H1 (cell line): ENCODE measurements around the gene PEX26. TPM values are rescaled to one million over a fixed set of nuclear protein-coding genes. Genes with fewer than 3 reads are reported as not detected.

Source experiments
- CTCF ChIA-PET: fragments of 300-600 bp; sonication (Branson Sonifier 250); formaldehyde crosslinking; loops from one replicate; lab custom pipeline; 2021; ENCODE audit not compliant: partially characterized antibody; lab: Charles Lee
- POLR2A ChIA-PET: fragments of 300-600 bp; sonication (Branson Sonifier 250); formaldehyde crosslinking; loops from one replicate; lab custom pipeline; 2021; ENCODE audit warnings: inconsistent platforms; ENCODE audit not compliant: partially characterized antibody; lab: Charles Lee
- DNase-seq, 2 experiments: peaks; one replicate each; pipeline versions ENCODE4 v3.0.0 to v3.0.0-alpha.2; 2010 to 2022; ENCODE audit warnings: low spot score in 2 of 2, low read depth in 1 of 2, mixed read lengths in 1 of 2
- FAIRE-seq: peaks from 2 replicates; lab custom pipeline; 2011; peaks lifted over from hg19 to GRCh38; lab: Jason Lieb, UNC
- H2AFZ ChIP-seq: 2 replicates; pipeline ENCODE4 v1.8.1; 2012; ENCODE audit warnings: low read length, inconsistent platforms
- H2AK5ac ChIP-seq: 2 replicates; pipeline ENCODE4 v1.6.1; 2013; ENCODE audit warnings: low read depth, low read length
- H2BK120ac ChIP-seq: replicated peaks from 2 replicates; pipeline ENCODE3; 2013; ENCODE audit warnings: low read depth, low read length, inconsistent platforms
- H2BK12ac ChIP-seq: 2 replicates; pipeline ENCODE4 v1.6.1; 2013; ENCODE audit warnings: low read depth, low read length
- H2BK15ac ChIP-seq: 2 replicates; pipeline ENCODE4 v1.6.1; 2013; ENCODE audit warnings: low read length
- H2BK20ac ChIP-seq: 2 replicates; pipeline ENCODE4 v1.6.1; 2013; ENCODE audit warnings: low read length
- H2BK5ac ChIP-seq: 2 replicates; pipeline ENCODE4 v1.6.1; 2013; ENCODE audit warnings: low read depth, low read length
- H3K14ac ChIP-seq: 2 replicates; pipeline ENCODE4 v1.6.1; 2013; ENCODE audit warnings: inconsistent platforms; ENCODE audit not compliant: insufficient read length
- H3K18ac ChIP-seq: 2 replicates; pipeline ENCODE4 v1.6.1; 2013; ENCODE audit warnings: low read length; ENCODE audit errors: extremely low read depth
- H3K23ac ChIP-seq: 2 replicates; pipeline ENCODE4 v1.6.1; 2013; ENCODE audit warnings: inconsistent platforms; ENCODE audit not compliant: insufficient read length
- H3K23me2 ChIP-seq: 2 replicates; pipeline ENCODE4 v1.6.1; 2013; ENCODE audit warnings: low read depth, low read length
- H3K27ac ChIP-seq: 2 replicates; pipeline ENCODE4 v1.6.1; 2011; ENCODE audit warnings: low read depth, low read length, inconsistent platforms
- H3K27me3 ChIP-seq, 4 experiments: replicated peaks in 1 of 4; 1 replicate in 1 of 4; 2 replicates in 3 of 4; pipeline versions ENCODE4 v1.6.1 to v1.8.1; 2011 to 2013; ENCODE audit warnings: low read length in 3 of 4, mild to moderate bottlenecking in 3 of 4, inconsistent platforms in 2 of 4, mixed read lengths in 2 of 4, moderate library complexity in 1 of 4; ENCODE audit not compliant: control insufficient read depth in 3 of 4, insufficient read depth in 3 of 4; ENCODE audit errors: extremely low read depth in 1 of 4
- H3K36me3 ChIP-seq, 4 experiments: 2 replicates each; pipeline versions ENCODE4 v1.6.1 to v1.8.1; 2011 to 2013; ENCODE audit warnings: mild to moderate bottlenecking in 4 of 4, low read length in 3 of 4, moderate library complexity in 2 of 4, control low read depth in 1 of 4, inconsistent platforms in 1 of 4; ENCODE audit not compliant: insufficient read depth in 4 of 4, control insufficient read depth in 2 of 4
- H3K4ac ChIP-seq: replicated peaks from 2 replicates; pipeline ENCODE3; 2013; ENCODE audit warnings: low read length, low read depth, mixed read lengths, inconsistent platforms; ENCODE audit not compliant: insufficient read length
- H3K4me1 ChIP-seq, 4 experiments: replicated peaks in 1 of 4; 1 replicate in 1 of 4; 2 replicates in 3 of 4; pipeline versions ENCODE4 v1.6.1 to v1.8.1; 2011 to 2013; ENCODE audit warnings: low read length in 3 of 4, inconsistent platforms in 2 of 4, mixed read lengths in 1 of 4; ENCODE audit not compliant: insufficient read depth in 4 of 4, control insufficient read depth in 3 of 4
- H3K4me2 ChIP-seq, 2 experiments: 2 replicates each; pipeline versions ENCODE4 v1.6.1 to v1.8.1; 2011 to 2013; ENCODE audit warnings: low read depth in 2 of 2, low read length in 2 of 2, control low read depth in 1 of 2, inconsistent platforms in 1 of 2, mild to moderate bottlenecking in 1 of 2; ENCODE audit not compliant: insufficient read depth in 1 of 2
- H3K4me3 ChIP-seq, 4 experiments: fragments of 200-600, 300-600 bp in 1 of 4; sonication (generic), shearing (Covaris generic), sonication (Bioruptor Twin) in 1 of 4; 2 replicates each; pipeline versions ENCODE4 v1.5.1 to v1.8.1; 2011 to 2016; ENCODE audit warnings: low read length in 4 of 4, low read depth in 3 of 4, control low read depth in 2 of 4, inconsistent platforms in 2 of 4, mild to moderate bottlenecking in 2 of 4, mixed read lengths in 1 of 4, moderate library complexity in 1 of 4; ENCODE audit not compliant: insufficient read depth in 2 of 4; ENCODE audit errors: extremely low read depth in 1 of 4
- H3K56ac ChIP-seq: replicated peaks from 2 replicates; pipeline ENCODE3; 2013; ENCODE audit warnings: low read depth, mild to moderate bottlenecking, mixed read lengths, low read length, inconsistent platforms; ENCODE audit not compliant: insufficient read length
- H3K79me1 ChIP-seq: 2 replicates; pipeline ENCODE4 v1.6.1; 2013; ENCODE audit warnings: low read depth, low read length, control low read depth
- H3K79me2 ChIP-seq, 2 experiments: 2 replicates each; pipeline versions ENCODE4 v1.6.1 to v1.8.1; 2012 to 2013; ENCODE audit warnings: low read length in 2 of 2, mild to moderate bottlenecking in 2 of 2, inconsistent platforms in 1 of 2; ENCODE audit not compliant: insufficient read depth in 2 of 2, control insufficient read depth in 1 of 2
- H3K9ac ChIP-seq, 4 experiments: replicated peaks in 1 of 4; 1 replicate in 1 of 4; 2 replicates in 3 of 4; pipeline versions ENCODE4 v1.6.1 to v1.8.1; 2011 to 2013; ENCODE audit warnings: low read depth in 3 of 4, low read length in 3 of 4, control low read depth in 2 of 4, mild to moderate bottlenecking in 2 of 4, moderate library complexity in 2 of 4, inconsistent platforms in 1 of 4; ENCODE audit errors: extremely low read depth in 1 of 4
- H3K9me3 ChIP-seq, 2 experiments: 2 replicates each; pipeline versions ENCODE4 v1.6.1 to v1.8.1; 2012 to 2013; ENCODE audit warnings: mild to moderate bottlenecking in 2 of 2, moderate library complexity in 2 of 2, control low read depth in 1 of 2, inconsistent platforms in 1 of 2, low read depth in 1 of 2, low read length in 1 of 2, mixed read lengths in 1 of 2; ENCODE audit not compliant: insufficient read depth in 2 of 2
- H4K20me1 ChIP-seq, 2 experiments: replicated peaks in 1 of 2; 2 replicates each; pipeline versions ENCODE3 to v1.8.1; 2011 to 2013; ENCODE audit warnings: inconsistent platforms in 2 of 2, low read length in 2 of 2, mild to moderate bottlenecking in 1 of 2; ENCODE audit not compliant: insufficient read depth in 2 of 2, control insufficient read depth in 1 of 2
- H4K5ac ChIP-seq: 2 replicates; pipeline ENCODE4 v1.6.1; 2013; ENCODE audit warnings: low read length, low read depth, mixed read lengths, inconsistent platforms; ENCODE audit not compliant: insufficient read length
- H4K8ac ChIP-seq: 2 replicates; pipeline ENCODE4 v1.8.0; 2013; ENCODE audit warnings: mild to moderate bottlenecking, moderate library complexity, low read length, inconsistent platforms; ENCODE audit not compliant: insufficient read depth; ENCODE audit errors: extremely low read depth
- H4K91ac ChIP-seq: replicated peaks from 2 replicates; pipeline ENCODE3; 2013; ENCODE audit warnings: low read length, mixed read lengths, inconsistent platforms; ENCODE audit not compliant: insufficient read length
- ASH2L ChIP-seq: fragments of 200-600, 300-600 bp; sonication (generic); IDR thresholded peaks from one replicate; pipeline ENCODE4 v1.7.1; 2017; ENCODE audit warnings: low read length
- BACH1 ChIP-seq: IDR thresholded peaks from 2 replicates; pipeline ENCODE4 v1.6.1; 2012; ENCODE audit warnings: low read length, improper control_type of control experiment
- CBX8 ChIP-seq: fragments of 300-800, 300-1000 bp; sonication (generic); IDR thresholded peaks from 2 replicates; pipeline ENCODE4 v1.7.1; 2016; ENCODE audit warnings: low read depth, low read length, borderline replicate concordance
- EP300 ChIP-seq, 2 experiments: IDR thresholded peaks; 1 replicate in 1 of 2; 2 replicates in 1 of 2; pipeline ENCODE4 v1.6.1; 2011 to 2012; ENCODE audit warnings: low read depth in 2 of 2, low read length in 2 of 2, mild to moderate bottlenecking in 2 of 2, borderline replicate concordance in 1 of 2, inconsistent platforms in 1 of 2, moderate library complexity in 1 of 2
- GTF2F1 ChIP-seq: IDR thresholded peaks from 2 replicates; pipeline ENCODE4 v1.6.1; 2012; ENCODE audit warnings: low read depth, low read length, improper control_type of control experiment, borderline replicate concordance
- KDM5A ChIP-seq: fragments of 200-600 bp; IDR thresholded peaks from 2 replicates; pipeline ENCODE4 v1.7.1; 2012; ENCODE audit warnings: mild to moderate bottlenecking, low read length, inconsistent platforms, mixed read lengths
- NRF1 ChIP-seq: IDR thresholded peaks from 2 replicates; pipeline ENCODE4 v1.6.1; 2011; ENCODE audit warnings: mild to moderate bottlenecking, low read depth, low read length, improper control_type of control experiment
- RNF2 ChIP-seq: fragments of 200-900, 300-1000 bp; sonication (generic); IDR thresholded peaks from 2 replicates; pipeline ENCODE4 v1.7.1; 2016; ENCODE audit warnings: borderline replicate concordance, low read depth, mild to moderate bottlenecking, antibody characterized with exemption, low read length; ENCODE audit not compliant: poor library complexity, severe bottlenecking; ENCODE audit errors: missing control alignments
- SUZ12 ChIP-seq: fragments of 200-600 bp; sonication (generic); IDR thresholded peaks from 2 replicates; pipeline ENCODE4 v1.6.1; 2012; ENCODE audit warnings: mild to moderate bottlenecking, inconsistent platforms, low read length, moderate library complexity, mixed read lengths
- TAF7 ChIP-seq: optimal IDR thresholded peaks from 2 replicates; pipeline ENCODE3; 2011; ENCODE audit warnings: low read depth, mild to moderate bottlenecking, inconsistent platforms, low read length, moderate library complexity, borderline replicate concordance
- TBP ChIP-seq: IDR thresholded peaks from 2 replicates; pipeline ENCODE4 v1.6.1; 2011; ENCODE audit warnings: low read depth, low read length, improper control_type of control experiment
- TCF12 ChIP-seq: IDR thresholded peaks from 2 replicates; pipeline ENCODE4 v1.6.1; 2011; ENCODE audit warnings: low read depth, mild to moderate bottlenecking, low read length
- ZNF274 ChIP-seq: IDR thresholded peaks from 2 replicates; pipeline ENCODE4 v1.7.0; 2012; ENCODE audit warnings: low read length, borderline replicate concordance; ENCODE audit errors: extremely low read depth
- WGBS, 2 experiments: shearing (Covaris generic) in 1 of 2; methylation state at CpG; one replicate each; pipeline versions ENCODE4 v1.1.6 to v1.1.7; 2013 to 2015; ENCODE audit warnings: low lambda C conversion rate in 2 of 2, mixed read lengths in 2 of 2, inconsistent platforms in 1 of 2, low coverage in 1 of 2, missing lambda C conversion rate in 1 of 2; ENCODE audit not compliant: insufficient replicate concordance in 2 of 2, insufficient coverage in 1 of 2, insufficient read length in 1 of 2; ENCODE audit errors: extremely low coverage in 1 of 2, missing lambda C conversion rate in 1 of 2; 5-methylcytosine and 5-hydroxymethylcytosine counted together
- polyA plus RNA-seq, 7 experiments: library from polyadenylated mRNA; depleted of rRNA in 3 of 7; stranded (reverse) in 5 of 7; unstranded in 2 of 7; fragments of >200 nt in 5 of 7; fragments of 200-250 nt in 2 of 7; gene quantifications; 1 replicate in 5 of 7; 2 replicates in 1 of 7; 4 replicates in 1 of 7; pipeline versions ENCODE4 v1.2.1 to v1.2.3, GENCODE V29; 2011 to 2013; ENCODE audit warnings: missing spikeins in 2 of 7, mixed read lengths in 2 of 7
- total RNA-seq: library from RNA; stranded (reverse); fragmentation: NEBNext Ultra II Directional; extraction: Animal tissue kit (Norgen Biotek cat#: 25700); gene quantifications from 2 replicates; pipeline ENCODE4 v1.2.1, GENCODE V29; 2021

Gene PEX26
- total and polyA plus RNA-seq, 2 of the 8 experiments (the other 6 are each of a cell fraction or from before 2014, with no cell fraction given) = 33.1 to 49.0 TPM

DNA sequence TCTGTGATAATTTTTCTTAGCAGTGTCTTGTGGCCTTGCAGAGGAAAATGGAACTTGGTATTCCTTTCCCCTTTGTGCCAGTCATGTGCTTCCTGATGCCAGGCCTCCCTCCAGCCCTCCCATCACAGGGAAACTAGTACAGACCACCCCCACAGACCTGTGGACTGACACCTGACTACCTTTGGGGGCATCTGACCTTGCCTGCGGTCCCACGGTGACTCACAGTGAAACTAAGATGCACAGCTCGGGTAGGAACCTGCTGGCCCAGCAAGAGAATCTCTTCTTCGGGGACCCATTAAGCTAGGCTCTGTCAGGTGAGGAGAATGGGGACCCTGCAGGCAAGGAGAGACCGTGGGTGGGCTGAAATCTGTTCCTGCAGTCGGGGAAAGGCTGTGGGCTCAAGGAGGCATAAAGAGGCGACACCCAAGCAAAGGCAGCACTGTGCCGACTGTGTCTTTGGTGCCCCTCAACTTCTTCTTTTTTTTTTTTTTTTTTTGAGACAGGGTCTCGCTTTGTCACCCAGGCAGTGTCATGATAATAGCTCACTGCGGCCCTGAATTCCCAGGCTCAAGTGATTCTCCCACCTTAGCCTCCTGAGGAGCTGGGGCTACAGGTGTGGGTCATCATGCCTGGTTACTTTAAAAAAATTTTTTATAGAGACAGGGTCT is 20.8 kb upstream of the PEX26 start:
- ChIA-PET POLR2A (no interaction called here), CTCF (interaction anchor here (0.6 to 3.4 kb wide), 7 partner anchors 8 to 227 kb away, joined by 3 to 20 read pairs (median 3); partner anchors contain the start of gene PEX26)
- Histone ChIP-seq H2BK5ac (no peak overlapping the region), H3K9me3 (0 out of 4 replicates have a peak, but pooled peaks cover 0 to 3% of the 10 kb centered on the region in 2 experiments), H4K20me1 (no peaks in the 10 kb centered on the region), H2BK120ac (no peak overlapping the region), H3K79me2 (no peaks in the 10 kb centered on the region), H3K56ac (no peak overlapping the region), H3K79me1 (no peaks in the 10 kb centered on the region), H3K4me1 (peaks cover 0 to 3% (median 0%) of the 10 kb centered on the region in 4 experiments; a peak in 2 of 7 replicates), H3K27ac (no peak overlapping the region), H3K23ac (no peak overlapping the region), H4K5ac (no peak overlapping the region), H3K27me3 (no peaks in the 10 kb centered on the region; a peak in 1 of 7 replicates), H3K18ac (no peak overlapping the region), H3K4me3 (no peak overlapping the region), H2AK5ac (no peak overlapping the region), H4K91ac (no peak overlapping the region), H2BK12ac (no peak overlapping the region), H3K9ac (no peak overlapping the region), H3K23me2 (no peaks in the 10 kb centered on the region), H2BK15ac (no peak overlapping the region), H2AFZ (no peak overlapping the region), H3K4ac (no peak overlapping the region), H3K36me3 (no peaks in the 10 kb centered on the region), H2BK20ac (no peak overlapping the region), H3K4me2 (no peak overlapping the region), H4K8ac (no peak overlapping the region), H3K14ac (no peak overlapping the region)
- DNase-seq = no peak
- no peak for FAIRE-seq
- WGBS, 2 experiments = 88% methylated on average over 9 of the region's 10 CpGs; no CpG with 5 or more reads in 1 of the 2 experiments
- TF ChIP-seq TCF12 (no peak), ZNF274 (no peak), TAF7 (no peak), EP300 (IDR thresholded peaks at IDR 0.05; ENCODE audit: borderline replicate concordance in 1 of 2, low read depth in 2 of 2, low read length in 2 of 2) (no peak), KDM5A (no peak), BACH1 (no peak), NRF1 (no peak), GTF2F1 (no peak), ASH2L (no peak), CBX8 (no peak), RNF2 (no peak), SUZ12 (no peak), TBP (no peak)
